ENCODE data around the gene CHN2. TPM values are rescaled to one million over a fixed set of nuclear protein-coding genes. Genes with fewer than 3 reads are reported as not detected.
A peak's percentile ranks its signal among the peaks of the same experiment; 100 is the strongest.

CHN2 gene
- total RNA-seq, 4 donors from 2014 or later: 8.0 to 9.8 (median 8.9) TPM

DNA sequence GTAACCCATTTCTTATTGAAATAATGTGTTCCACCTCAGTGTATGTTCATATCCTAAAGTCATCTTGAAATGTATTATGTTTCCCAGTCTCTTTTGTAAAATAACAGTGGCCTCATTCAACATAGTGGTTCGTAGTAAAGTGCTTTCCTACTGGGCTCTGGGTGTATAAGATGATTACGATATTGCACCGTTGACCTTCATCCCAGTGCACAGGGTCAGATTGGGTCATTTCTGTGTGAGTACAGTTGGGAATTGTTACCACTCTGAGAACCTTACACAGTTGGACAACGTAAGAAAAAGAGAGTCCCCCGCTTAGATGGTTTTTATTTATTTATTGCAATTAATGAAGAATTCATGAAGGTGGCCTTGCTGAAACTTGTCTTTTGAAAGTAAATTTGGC lies 135.6 kb downstream of the CHN2 start:
- no peak overlapping the region for H3K4me3 ChIP-seq
- H3K27me3 ChIP-seq: no peaks in the 10 kb centered on the region
- peaks cover 0 to 29% (median 17%) of the 10 kb centered on the region in 4 donors for H3K4me1 ChIP-seq
- intact Hi-C loops (cut with DNase I): no loop called here
- no peaks in the 10 kb centered on the region for H3K9me3 ChIP-seq
- TF ChIP-seq, protein P1, sequence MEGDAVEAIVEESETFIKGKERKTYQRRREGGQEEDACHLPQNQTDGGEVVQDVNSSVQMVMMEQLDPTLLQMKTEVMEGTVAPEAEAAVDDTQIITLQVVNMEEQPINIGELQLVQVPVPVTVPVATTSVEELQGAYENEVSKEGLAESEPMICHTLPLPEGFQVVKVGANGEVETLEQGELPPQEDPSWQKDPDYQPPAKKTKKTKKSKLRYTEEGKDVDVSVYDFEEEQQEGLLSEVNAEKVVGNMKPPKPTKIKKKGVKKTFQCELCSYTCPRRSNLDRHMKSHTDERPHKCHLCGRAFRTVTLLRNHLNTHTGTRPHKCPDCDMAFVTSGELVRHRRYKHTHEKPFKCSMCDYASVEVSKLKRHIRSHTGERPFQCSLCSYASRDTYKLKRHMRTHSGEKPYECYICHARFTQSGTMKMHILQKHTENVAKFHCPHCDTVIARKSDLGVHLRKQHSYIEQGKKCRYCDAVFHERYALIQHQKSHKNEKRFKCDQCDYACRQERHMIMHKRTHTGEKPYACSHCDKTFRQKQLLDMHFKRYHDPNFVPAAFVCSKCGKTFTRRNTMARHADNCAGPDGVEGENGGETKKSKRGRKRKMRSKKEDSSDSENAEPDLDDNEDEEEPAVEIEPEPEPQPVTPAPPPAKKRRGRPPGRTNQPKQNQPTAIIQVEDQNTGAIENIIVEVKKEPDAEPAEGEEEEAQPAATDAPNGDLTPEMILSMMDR (IDR thresholded peaks at IDR 0.05): no peak
- TF ChIP-seq POLR2A (IDR thresholded peaks at IDR 0.05; ENCODE audit: low read depth) (no peak), POLR2AphosphoS5 (IDR thresholded peaks at IDR 0.05) (no peak), EP300 (IDR thresholded peaks at IDR 0.05) (no peak)
- 89% methylated on average over 5 of the region's 5 CpGs for WGBS
- H3K27ac ChIP-seq (replicated peaks in 1 of 4): no peak overlapping the region
- DNase-seq (ENCODE audit: extremely low spot score): no peak
- H3K36me3 ChIP-seq: no peaks in the 10 kb centered on the region

DNA sequence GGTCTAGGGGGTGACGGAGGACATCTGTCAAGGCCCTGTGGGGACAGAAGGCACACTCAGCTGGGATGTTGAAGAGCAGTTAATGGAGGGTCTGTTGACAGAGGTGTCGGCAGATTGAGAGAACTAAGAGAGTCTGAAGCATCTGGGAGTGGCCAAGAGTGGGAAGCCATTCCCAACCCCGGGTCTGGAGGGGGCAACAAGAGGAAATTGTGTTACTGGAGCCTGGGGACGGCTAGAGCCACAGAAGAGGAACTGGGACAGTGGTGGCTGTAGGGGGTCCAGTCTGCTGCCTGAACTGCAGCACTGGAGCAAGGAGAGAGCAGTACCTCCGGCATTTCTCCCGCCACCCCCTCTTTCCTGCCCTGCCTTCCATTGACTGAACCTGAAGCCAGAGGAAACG lies 136.6 kb downstream of the CHN2 start:
- H3K27ac ChIP-seq (replicated peaks in 1 of 4): no peak overlapping the region
- no peaks in the 10 kb centered on the region for H3K9me3 ChIP-seq
- H3K4me3 ChIP-seq: no peak overlapping the region
- peaks cover 0 to 29% (median 17%) of the 10 kb centered on the region in 4 donors for H3K4me1 ChIP-seq
- TF ChIP-seq POLR2A (IDR thresholded peaks at IDR 0.05; ENCODE audit: low read depth) (no peak), POLR2AphosphoS5 (IDR thresholded peaks at IDR 0.05) (no peak), EP300 (IDR thresholded peaks at IDR 0.05) (no peak)
- TF ChIP-seq, protein P1 (IDR thresholded peaks at IDR 0.05): no peak
- intact Hi-C loops (cut with DNase I): no loop called here
- DNase-seq (ENCODE audit: extremely low spot score): no peak
- H3K36me3 ChIP-seq: no peaks in the 10 kb centered on the region
- WGBS: 79% methylated on average over 7 of the region's 7 CpGs
- no peaks in the 10 kb centered on the region for H3K27me3 ChIP-seq

DNA sequence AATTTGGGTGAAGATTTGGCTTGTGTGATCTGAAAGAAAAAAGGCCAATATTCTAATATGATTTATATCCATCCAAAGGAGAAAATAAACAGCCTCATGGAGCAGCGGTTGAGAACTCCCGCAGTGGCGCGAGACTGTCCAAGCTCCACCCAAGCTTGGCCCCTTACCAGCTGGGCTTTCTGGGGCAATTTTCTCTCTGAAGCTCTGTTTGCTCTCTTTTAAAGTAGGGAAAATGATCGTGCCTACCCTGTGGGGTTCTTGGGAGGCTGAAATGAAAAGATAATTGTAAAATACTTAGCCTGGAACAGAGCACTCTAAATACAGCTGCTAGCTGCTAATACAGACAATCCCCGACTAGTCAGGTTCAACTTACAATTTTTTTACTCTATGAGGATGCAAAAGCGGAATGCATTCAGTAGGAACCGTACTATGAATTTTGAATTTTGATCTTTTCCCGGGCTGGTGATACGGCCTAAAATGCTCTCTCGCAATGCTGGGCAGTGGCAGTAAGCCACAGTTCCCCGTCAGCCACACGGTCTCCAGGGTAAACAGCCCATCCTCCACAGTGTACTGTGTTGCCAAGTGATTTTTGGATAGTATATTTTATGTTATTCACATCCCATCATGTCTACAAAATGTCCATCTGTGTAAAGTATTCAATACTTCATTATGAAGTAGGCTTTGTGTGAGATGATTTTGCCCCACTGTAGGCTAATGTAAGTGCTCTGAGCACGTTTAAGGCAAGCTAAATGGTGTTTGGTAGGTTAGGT lies 137.7 kb downstream of the CHN2 start:
- 57% methylated on average over 14 of the region's 14 CpGs for WGBS
- no peak overlapping the region for H3K27ac ChIP-seq (replicated peaks in 1 of 4)
- TF ChIP-seq EP300 (IDR thresholded peaks at IDR 0.05) (no peak), POLR2A (IDR thresholded peaks at IDR 0.05; ENCODE audit: low read depth) (no peak), POLR2AphosphoS5 (IDR thresholded peaks at IDR 0.05) (no peak)
- TF ChIP-seq, protein P1 (IDR thresholded peaks at IDR 0.05): no peak
- DNase-seq (ENCODE audit: extremely low spot score): no peak
- peak overlapping the region in 1 of 4 donors; percentile 21 for H3K4me3 ChIP-seq
- no peaks in the 10 kb centered on the region for H3K36me3 ChIP-seq
- H3K9me3 ChIP-seq: no peaks in the 10 kb centered on the region
- intact Hi-C loops (cut with DNase I): no loop called here
- no peaks in the 10 kb centered on the region for H3K27me3 ChIP-seq
- H3K4me1 ChIP-seq: peaks cover 0 to 32% (median 20%) of the 10 kb centered on the region in 4 donors

DNA sequence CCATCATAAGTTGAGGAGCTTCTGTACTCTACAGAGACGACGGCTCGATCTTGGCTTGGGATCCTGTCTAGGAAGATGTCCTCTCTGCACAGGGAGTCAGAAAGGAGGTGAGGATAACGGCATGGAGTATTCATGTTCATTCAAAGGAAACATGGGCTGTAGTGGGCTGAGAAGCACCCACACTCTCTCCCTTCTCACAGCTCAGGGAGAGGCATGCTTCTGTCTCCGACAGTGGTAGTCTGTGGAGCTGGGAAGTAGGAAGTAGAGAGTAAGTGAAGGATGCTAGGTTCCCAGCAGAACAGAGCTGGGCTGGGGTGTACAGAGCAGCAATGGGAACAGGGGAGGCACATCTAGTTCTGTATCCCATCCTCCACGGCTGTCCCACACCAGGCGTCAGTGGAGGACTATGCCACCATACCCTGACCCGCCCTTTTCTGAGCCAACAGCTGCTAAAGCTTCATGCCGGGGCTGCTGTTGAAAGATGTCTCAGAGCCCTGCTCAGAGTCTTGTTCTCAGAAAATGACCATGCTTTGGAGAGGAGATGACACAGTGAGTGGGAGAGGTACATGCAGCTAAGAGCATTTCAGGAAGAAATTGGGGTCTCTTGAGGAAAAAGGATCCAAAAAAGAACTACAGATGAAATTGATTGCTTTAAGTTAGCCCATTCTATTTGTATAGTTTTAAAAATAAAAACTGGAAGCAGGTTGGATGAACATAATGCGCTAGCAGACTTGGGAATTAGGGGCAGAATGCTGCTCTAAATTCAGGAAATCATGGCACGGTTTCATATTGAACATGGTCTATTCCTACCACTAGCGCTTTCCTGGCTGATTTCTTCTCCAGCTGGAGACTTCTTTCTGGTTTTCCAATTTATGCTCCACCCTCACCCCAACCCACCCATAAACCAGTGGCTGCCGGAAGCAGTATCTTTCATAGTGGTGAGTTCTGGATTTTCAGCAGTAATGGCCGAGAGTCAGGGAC lies 138.6 kb downstream of the CHN2 start:
- Histone ChIP-seq H3K27me3 (no peaks in the 10 kb centered on the region), H3K4me1 (peaks cover 0 to 36% (median 21%) of the 10 kb centered on the region in 4 donors), H3K27ac (replicated peaks in 1 of 4) (no peak overlapping the region), H3K36me3 (no peaks in the 10 kb centered on the region), H3K9me3 (no peaks in the 10 kb centered on the region), H3K4me3 (no peak overlapping the region)
- TF ChIP-seq EP300 (IDR thresholded peaks at IDR 0.05) (no peak), POLR2A (IDR thresholded peaks at IDR 0.05; ENCODE audit: low read depth) (no peak), POLR2AphosphoS5 (IDR thresholded peaks at IDR 0.05) (no peak)
- TF ChIP-seq, protein P1 (IDR thresholded peaks at IDR 0.05): no peak
- 87% methylated on average over 14 of the region's 14 CpGs for WGBS
- intact Hi-C loops (cut with DNase I): no loop called here
- DNase-seq (ENCODE audit: extremely low spot score): no peak
